ENCODE results near the gene S100A14. TPM values are rescaled to one million over a fixed set of nuclear protein-coding genes. Genes with fewer than 3 reads are reported as not detected.
A peak's percentile ranks its signal among the peaks of the same experiment; 100 is the strongest.

Gene S100A14
- total RNA-seq, 1 donor from 2014 or later: 0.20 TPM

GRCh38 chr1:153616917-153617311 lies 789 bp upstream of the S100A14 start:
- no peak for DNase-seq (ENCODE audit: low read depth in 2 of 2)

DNA sequence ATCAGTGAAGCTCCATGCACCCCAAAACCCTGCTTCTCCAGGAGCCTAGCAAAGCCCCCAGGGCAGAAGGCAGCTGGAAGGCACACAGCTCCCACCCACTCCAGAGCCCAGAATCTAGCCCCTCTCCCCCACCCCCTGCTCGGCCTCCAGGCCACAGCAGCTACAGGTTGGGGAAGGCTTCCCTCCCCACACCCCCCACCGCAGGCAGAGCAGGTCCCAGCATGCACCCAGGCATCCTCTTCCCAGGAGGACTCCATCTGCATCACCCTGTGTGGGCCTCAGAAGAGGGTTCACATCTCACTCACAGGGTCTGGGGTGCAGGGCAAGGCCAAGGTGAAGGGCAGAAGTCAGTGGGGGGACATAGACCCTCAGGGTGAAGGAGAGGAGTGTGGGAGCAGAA lies 719 bp downstream of the S100A14 start:
- DNase-seq (ENCODE audit: low read depth in 2 of 2): no peak

- no peak for DNase-seq (ENCODE audit: low read depth in 2 of 2)
Measured at GRCh38 chr1:153614906-153615305, 1.2 kb downstream of the S100A14 start.

DNA sequence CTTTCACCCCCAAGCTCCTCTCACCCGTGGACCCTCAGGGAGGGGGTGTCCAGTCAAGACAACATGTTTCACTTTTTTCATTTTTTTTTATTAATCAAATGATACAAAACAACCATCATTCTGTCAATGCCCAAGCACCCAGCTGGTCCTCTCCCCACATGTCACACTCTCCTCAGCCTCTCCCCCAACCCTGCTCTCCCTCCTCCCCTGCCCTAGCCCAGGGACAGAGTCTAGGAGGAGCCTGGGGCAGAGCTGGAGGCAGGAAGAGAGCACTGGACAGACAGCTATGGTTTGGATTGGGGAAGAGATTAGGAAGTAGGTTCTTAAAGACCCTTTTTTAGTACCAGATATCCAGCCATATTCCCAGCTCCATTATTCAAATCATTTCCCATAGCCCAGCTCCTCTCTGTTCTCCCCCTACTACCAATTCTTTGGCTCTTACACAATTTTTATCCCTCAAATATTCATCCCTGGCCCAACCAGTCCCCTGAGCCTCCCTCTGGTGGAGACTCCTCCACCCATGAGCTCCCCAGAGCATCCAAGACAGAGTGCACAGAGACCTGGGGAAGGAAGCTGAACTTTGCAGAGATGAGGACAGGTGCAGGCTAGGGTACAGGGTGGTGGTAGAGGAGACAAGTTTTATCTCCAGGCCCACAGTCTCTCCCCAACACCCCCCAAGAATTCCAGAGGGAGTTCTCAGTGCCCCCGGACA lies 1.8 kb downstream of the S100A14 start:
- no peak for DNase-seq (ENCODE audit: low read depth in 2 of 2)

- no peak for DNase-seq (ENCODE audit: low read depth in 2 of 2)
Measured at GRCh38 chr1:153613406-153613805, 2.7 kb downstream of the S100A14 start.

- peak in 1 of 2 donors; percentile 52 for DNase-seq (ENCODE audit: low read depth in 2 of 2)
Measured at GRCh38 chr1:153612755-153613331, 3.3 kb downstream of the S100A14 start, which contains the start of gene S100A16. Gene S100A16 (minus strand): TSS chr1:153613137. CDS start chr1:153608151, 4,986 bp downstream.

DNA sequence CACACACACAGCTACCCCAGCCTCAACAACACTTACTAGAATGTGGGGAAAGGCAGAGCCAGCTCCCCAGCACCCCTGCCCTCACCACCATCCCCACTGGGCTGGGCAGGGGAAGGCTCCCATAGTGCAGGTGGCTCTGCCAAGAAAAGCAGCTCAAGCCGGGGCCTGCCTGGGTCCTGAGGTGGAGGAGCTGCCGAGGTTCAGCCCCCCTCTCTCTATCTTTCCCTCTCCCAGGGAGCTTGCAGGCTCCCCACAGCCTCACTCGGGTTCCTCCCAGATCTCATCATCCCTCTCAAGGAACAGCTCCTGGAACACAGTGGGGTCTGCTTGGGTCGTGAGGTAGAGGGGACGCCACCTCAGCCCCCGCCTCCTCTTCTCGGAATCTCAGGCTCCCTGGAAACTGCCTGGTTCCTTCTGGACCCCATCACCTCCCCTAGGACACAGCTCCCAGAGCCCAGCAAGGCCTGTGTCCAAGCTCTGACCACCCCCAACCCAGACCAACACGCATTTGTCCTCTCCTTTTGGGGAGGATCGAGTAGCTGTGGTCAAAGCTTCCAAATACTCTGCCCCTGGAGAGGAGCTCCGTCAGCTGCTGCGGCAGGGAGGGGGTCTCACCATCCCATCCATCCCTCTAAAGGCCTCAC lies 3.9 kb downstream of the S100A14 start:
- no peak for DNase-seq (ENCODE audit: low read depth in 2 of 2)

DNA sequence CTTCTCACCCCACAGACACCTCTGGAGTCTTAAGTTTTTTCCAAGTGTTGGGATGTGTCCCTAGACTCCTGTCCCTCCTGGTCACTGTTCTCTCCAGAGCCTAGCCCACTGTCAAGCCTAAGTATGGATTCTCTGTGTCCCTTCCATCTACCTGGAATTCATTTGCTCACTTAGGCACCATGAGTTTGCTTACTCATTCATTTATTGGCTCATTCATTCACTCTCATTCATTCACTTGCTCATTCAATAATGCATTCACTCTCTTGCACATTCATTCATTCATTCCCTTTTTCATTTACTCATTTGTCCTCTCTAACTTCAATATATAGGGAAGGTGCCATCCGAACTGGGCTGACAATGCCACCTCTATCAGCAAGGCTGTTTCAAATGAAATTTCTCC lies 4.8 kb downstream of the S100A14 start:
- no peak for DNase-seq (ENCODE audit: low read depth in 2 of 2)

- DNase-seq (ENCODE audit: low read depth in 2 of 2): peak in 1 of 2 donors; percentile 31
Measured at GRCh38 chr1:153610811-153611301, 5.3 kb downstream of the S100A14 start.

DNA sequence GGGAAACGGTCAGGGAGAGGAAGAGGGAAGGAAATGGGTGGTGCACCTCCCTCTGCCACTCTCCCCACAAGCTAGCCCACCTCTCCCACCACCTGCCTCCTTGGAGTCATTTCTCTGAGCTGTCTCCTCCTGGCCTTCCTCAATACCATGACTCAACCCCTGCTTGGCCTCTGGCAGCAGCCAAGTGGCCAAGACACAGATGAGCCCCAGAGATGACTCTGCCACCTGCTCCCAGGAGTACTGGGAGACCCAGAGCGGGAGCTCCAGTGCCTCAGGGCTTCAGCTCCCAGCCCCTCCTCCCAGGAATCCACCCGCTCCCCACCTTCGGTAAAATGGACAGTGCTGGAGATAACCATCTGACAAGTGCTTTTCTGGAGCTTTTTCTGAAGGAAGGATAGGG lies 5.8 kb downstream of the S100A14 start:
- peak in 1 of 2 donors; percentile 71 for DNase-seq (ENCODE audit: low read depth in 2 of 2)

DNA sequence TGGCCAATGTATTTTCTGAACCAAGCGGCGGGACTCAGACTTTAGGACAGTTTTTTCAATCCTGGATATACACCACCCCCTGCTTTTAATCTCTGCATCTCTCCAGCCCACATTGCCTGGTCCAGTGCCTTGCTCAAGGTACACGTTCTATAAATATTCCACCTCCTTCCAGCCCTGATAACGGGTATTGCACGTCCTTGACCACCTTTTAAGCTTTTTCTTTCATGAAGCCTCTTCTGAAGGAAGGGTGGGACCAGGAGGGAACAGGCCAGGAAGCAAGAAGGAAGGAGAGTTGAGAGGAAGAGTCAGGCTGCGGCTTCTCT lies 6.6 kb downstream of the S100A14 start:
- DNase-seq (ENCODE audit: low read depth in 2 of 2): peak in 1 of 2 donors; percentile 34

- peak; percentile 99 for DNase-seq (ENCODE audit: low read depth in 2 of 2)
Measured at GRCh38 chr1:153608742-153609584, 7.2 kb downstream of the S100A14 start.

GRCh38 chr1:153608089-153608682 lies 7.9 kb downstream of the S100A14 start:
- DNase-seq (ENCODE audit: low read depth in 2 of 2): peak; percentile 55 to 81

GRCh38 chr1:153607381-153607780 lies 8.7 kb downstream of the S100A14 start:
- peak in 1 of 2 donors; percentile 16 for DNase-seq (ENCODE audit: low read depth in 2 of 2)

DNA sequence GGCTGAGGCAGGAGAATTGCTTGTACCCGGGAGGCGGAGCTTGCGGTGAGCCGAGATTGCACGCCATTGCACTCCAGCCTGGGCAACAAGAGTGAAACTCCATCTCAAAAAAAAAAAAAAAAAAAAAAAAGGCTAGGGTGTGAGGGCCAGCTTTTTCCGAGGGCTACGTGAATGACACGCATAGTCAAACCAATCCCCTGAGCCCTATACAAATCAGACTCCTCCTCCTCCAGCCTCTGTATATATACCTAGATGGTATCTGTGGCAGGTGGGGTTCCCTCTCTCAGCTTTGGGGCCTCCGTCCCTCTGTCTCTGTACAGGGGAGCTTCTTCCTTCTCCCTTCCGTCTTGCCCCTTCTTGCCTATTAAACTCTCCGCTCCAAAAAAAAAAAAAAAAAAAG lies 9.9 kb downstream of the S100A14 start:
- no peak for DNase-seq (ENCODE audit: low read depth in 2 of 2)

DNA sequence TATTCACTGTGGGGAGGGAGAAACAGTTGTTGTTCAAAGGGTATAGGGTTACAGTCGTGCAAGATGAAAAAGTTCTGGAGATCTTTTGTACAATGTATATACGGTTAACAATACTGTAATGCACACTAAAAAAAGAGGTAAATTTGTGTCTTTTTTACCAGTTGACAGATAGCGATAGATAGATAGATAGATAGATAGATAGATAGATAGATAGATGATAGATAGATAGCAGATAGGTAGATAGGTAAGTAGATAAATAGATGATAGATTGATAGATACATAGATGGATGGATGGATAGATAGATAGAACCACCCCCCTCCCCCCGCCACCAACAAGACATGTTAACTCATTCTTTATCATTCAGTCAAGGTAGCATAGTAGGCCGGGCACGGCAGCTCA lies 13.4 kb downstream of the S100A14 start:
- no peak for DNase-seq (ENCODE audit: low read depth in 2 of 2)

DNA sequence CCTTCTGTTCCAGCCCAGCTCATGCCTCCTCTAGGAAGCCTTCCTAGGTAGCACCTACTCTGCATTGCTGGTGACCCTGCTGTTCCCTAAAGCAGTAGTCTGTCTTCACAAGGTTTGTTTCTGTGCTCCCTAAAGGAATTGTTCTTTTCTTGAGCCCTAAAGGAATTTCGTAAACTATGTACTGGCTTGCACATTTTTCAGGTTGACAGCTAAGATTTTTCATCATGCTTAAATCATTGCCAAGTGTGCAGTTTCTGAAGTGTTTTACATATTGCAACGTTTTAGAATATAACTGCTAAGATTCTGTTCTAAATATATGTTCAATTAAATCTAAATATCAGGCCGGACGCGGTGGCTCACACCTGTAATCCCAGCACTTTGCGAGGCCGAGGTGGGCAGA lies 16.3 kb downstream of the S100A14 start:
- DNase-seq (ENCODE audit: low read depth in 2 of 2): no peak

DNA sequence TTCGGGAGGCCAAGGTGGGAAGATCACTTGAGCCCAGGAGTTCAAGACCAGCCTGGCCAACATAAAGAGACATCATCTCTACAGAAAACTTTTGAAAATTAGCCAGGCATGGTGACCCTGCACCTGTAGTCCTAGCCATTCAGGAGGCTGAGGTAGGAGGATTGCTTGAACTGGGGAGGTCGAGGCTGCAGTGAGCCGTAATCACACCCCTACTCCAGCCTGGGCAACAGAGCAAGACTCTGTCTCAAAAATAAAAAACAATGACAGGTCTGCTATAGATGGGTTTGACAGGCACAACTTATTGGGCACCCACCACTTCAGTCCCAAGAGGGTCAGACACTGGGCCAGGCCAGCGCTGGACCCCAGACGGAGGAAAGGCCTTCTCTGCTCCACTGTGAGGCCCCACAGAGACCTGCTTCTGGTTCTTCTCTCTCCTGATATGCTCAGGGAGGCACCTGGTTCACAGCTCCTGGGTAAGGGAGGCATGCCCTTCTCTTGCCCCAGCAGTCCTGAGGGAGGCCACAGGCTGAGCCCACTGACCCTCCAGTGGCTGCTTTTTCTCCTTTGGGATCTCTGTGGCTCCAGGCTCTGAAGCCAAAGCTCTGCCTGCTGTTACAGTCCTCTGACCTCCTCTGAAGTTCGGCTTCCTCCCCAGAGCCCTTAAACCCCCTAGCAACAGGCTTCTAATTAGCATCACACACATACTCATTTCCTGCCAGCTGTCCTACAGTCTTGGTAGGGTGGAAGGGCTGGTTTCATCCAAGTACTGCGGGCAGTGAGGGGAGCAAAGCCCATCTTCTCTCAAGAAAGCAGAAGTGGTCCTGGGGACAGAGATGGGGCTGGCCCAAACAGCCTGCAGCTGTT lies 17.6 kb downstream of the S100A14 start:
- peak in 1 of 2 donors; percentile 94 for DNase-seq (ENCODE audit: low read depth in 2 of 2)

DNA sequence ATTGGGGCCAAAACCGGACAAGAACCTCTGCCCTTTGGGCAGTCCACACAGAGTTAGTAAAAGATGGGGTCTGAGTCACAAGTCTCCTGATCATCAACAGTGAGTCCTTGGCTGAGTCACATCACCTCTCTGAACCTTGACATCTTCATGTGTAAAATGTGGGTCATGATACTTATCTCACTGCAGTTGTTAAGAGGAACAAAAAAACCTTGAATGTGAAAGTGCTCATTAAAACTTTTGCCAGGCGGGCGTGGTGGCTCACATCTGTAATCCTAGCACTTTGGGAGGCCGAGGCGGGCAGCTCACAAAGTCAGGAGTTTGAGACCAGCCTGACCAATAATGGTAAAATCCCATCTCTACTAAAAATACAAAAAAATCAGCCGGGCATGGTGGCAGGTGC lies 18.9 kb downstream of the S100A14 start:
- DNase-seq (ENCODE audit: low read depth in 2 of 2): peak in 1 of 2 donors; percentile 81

- no peak for DNase-seq (ENCODE audit: low read depth in 2 of 2)
Measured at GRCh38 chr1:153592748-153593147, 23.4 kb downstream of the S100A14 start.

All from lung microvascular endothelial cell (primary cell).